Germinal center (tissue), 1 donor: Measurements from ENCODE around the gene ZNF35.
A peak's percentile ranks its signal among the peaks of the same experiment; 100 is the strongest.

ENCODE experiments used
- DNase-seq: peaks from one replicate; pipeline ENCODE4 v3.0.0; 2012; ENCODE audit warnings: mixed read lengths, low spot score

The ZNF35 gene

DNA sequence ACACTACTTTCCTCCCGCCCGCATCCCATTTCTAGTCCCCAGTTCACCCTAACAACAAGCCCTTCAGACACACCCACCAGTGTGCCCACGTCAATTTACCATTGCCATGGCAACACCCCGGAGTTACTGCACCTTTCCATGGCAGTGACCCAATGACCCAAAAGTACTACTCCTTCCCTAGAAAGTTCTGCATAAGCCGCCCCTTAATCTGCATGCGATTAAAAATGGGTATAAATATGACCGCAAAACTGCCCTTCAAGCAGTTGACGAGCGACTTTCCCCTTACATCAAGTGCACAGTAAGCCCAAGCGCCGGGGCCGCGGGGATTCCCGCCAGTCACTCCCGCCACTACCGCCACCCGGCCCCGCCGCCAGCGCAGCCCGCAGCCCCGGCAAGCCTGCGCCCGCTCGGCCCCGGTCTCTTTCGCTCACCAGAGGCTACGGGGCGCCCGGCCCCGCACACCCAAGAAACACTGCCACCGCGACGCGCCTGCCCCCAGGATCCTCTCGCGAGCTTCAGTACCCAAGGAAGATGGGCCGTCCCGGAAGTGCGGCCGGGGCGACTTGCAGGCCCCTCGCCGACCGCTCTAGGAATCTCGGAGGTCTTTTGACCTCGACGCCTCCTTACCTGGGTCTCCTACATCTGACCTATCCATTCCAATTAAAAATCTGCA is 36.7 kb downstream of the ZNF35 start:
- DNase-seq: peak; percentile 77

DNA sequence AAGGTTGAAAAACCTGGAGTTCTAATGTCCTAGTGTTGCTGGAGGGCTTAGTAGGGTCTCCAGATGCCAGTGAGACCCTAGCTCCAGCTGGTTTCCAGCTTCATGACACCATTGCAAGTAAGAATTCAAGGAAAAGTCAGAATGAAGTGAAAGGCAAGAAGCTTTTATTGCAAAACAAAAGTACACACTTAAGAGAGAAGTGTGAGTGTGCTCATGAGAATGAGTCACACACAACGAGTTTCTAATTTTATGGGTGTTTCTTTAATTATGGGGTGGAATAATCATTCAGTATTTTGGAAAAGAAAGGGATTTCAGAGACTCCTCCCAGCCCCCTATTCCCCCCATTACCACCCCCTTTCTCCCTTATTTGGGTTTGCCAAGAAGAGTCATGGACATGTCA is 39.4 kb downstream of the ZNF35 start:
- DNase-seq: no peak
